Keratinocyte (primary cell): ENCODE data around the gene SLC25A11.

Source experiments
- CTCF ChIP-seq, 3 experiments: IDR thresholded peaks in 1 of 3; conservative IDR thresholded peaks in 1 of 3; optimal IDR thresholded peaks in 1 of 3; 2 replicates in 2 of 3; 3 replicates in 1 of 3; pipeline versions ENCODE3 to v1.5.1; 2011; ENCODE audit warnings: low read length in 3 of 3, mild to moderate bottlenecking in 3 of 3, moderate library complexity in 2 of 3, control low read depth in 1 of 3, inconsistent platforms in 1 of 3; ENCODE audit not compliant: insufficient read depth in 2 of 3; ENCODE audit errors: extremely low read depth in 1 of 3
- EZH2 ChIP-seq: IDR thresholded peaks from one replicate; pipeline ENCODE4 v1.6.1; 2012; ENCODE audit warnings: inconsistent platforms, mild to moderate bottlenecking, low read length, moderate library complexity

GRCh38 chr17:4970273-4970672 is 30.4 kb upstream of the SLC25A11 start:
- TF ChIP-seq EZH2 = no peak
- no peak for TF ChIP-seq CTCF (optimal IDR thresholded peaks at IDR 0.05 in 1 of 3, IDR thresholded peaks at IDR 0.05 in 1 of 3, conservative IDR thresholded peaks at IDR 0.05 in 1 of 3; ENCODE audit: extremely low read depth in 1 of 3, insufficient read depth in 2 of 3, low read length in 3 of 3)
